Neural cell (in vitro differentiated cells): ENCODE results near the gene SLC35G1. TPM values are rescaled to one million over a fixed set of nuclear protein-coding genes. Genes with fewer than 3 reads are reported as not detected.

ENCODE experiments used
- H2AFZ ChIP-seq: fragments of 200-600, 300-800 bp; sonication (generic), shearing (Covaris generic); 2 replicates; pipeline ENCODE4 v1.6.0; 2014; ENCODE audit warnings: low read depth, mild to moderate bottlenecking, antibody characterized with exemption, low read length, moderate library complexity
- H3F3A ChIP-seq: fragments of 200-600 bp; shearing (Covaris generic); 2 replicates; pipeline ENCODE4 v1.6.1; 2016; ENCODE audit warnings: mild to moderate bottlenecking, moderate library complexity, mixed read lengths, antibody characterized with exemption, low read length; ENCODE audit not compliant: insufficient read depth, poor library complexity, severe bottlenecking
- H3K27ac ChIP-seq: fragments of 200-600, 300-800 bp; sonication (generic), shearing (Covaris generic); 2 replicates; pipeline ENCODE4 v1.5.1; 2014; ENCODE audit warnings: mild to moderate bottlenecking, low read length, moderate library complexity
- H3K27me3 ChIP-seq: fragments of 300-800, 200-600 bp; sonication (generic), shearing (Covaris generic); 2 replicates; pipeline ENCODE4 v1.6.0; 2014; ENCODE audit warnings: mild to moderate bottlenecking, low read depth, low read length, moderate library complexity; ENCODE audit not compliant: insufficient read depth
- H3K36me3 ChIP-seq: fragments of 300-800, 200-600 bp; sonication (generic), shearing (Covaris generic); 2 replicates; pipeline ENCODE4 v1.5.1; 2014; ENCODE audit warnings: mild to moderate bottlenecking, antibody characterized with exemption, low read length, moderate library complexity; ENCODE audit not compliant: insufficient read depth
- H3K4me2 ChIP-seq: fragments of 300-800, 200-600 bp; sonication (generic), shearing (Covaris generic); 2 replicates; pipeline ENCODE4 v1.6.0; 2014; ENCODE audit warnings: mild to moderate bottlenecking, low read length
- H3K4me3 ChIP-seq: fragments of 300-800, 200-600 bp; sonication (generic), shearing (Covaris generic); 2 replicates; pipeline ENCODE4 v1.5.1; 2014; ENCODE audit warnings: mild to moderate bottlenecking, low read length, moderate library complexity
- H3K79me2 ChIP-seq: fragments of 200-600 bp; shearing (Covaris generic); replicated peaks from 2 replicates; pipeline ENCODE4 v1.6.0; 2014; ENCODE audit warnings: mild to moderate bottlenecking, low read length, moderate library complexity; ENCODE audit not compliant: insufficient read depth
- H3K9ac ChIP-seq: fragments of 300-800, 200-600 bp; sonication (generic), shearing (Covaris generic); 2 replicates; pipeline ENCODE4 v1.6.1; 2016; ENCODE audit warnings: mild to moderate bottlenecking, low read length, mixed read lengths
- H3K9me2 ChIP-seq: fragments of 200-600 bp; shearing (Covaris generic); 2 replicates; pipeline ENCODE4 v1.6.1; 2016; ENCODE audit warnings: mild to moderate bottlenecking, low read length, mixed read lengths; ENCODE audit not compliant: insufficient read depth
- H3K9me3 ChIP-seq: fragments of 200-600, 300-800 bp; sonication (generic), shearing (Covaris generic); 2 replicates; pipeline ENCODE4 v1.6.1; 2016; ENCODE audit warnings: mild to moderate bottlenecking, mixed run types, low read length, moderate library complexity, mixed read lengths
- H4K20me1 ChIP-seq: fragments of 200-600 bp; shearing (Covaris generic); 2 replicates; pipeline ENCODE4 v1.6.1; 2016; ENCODE audit warnings: mild to moderate bottlenecking, mixed run types; ENCODE audit not compliant: insufficient read depth
- CTCF ChIP-seq: fragments of 450-650 bp; IDR thresholded peaks from 2 replicates; pipeline ENCODE4 v1.5.1; 2014; ENCODE audit warnings: antibody characterized with exemption, mild to moderate bottlenecking, moderate library complexity; ENCODE audit not compliant: poor library complexity, severe bottlenecking
- EP300 ChIP-seq: fragments of 450-650 bp; conservative IDR thresholded peaks from 2 replicates; pipeline ENCODE4 v1.6.1; 2014; ENCODE audit warnings: antibody characterized with exemption, mild to moderate bottlenecking, moderate library complexity; ENCODE audit not compliant: poor library complexity, severe bottlenecking
- EZH2 ChIP-seq: fragments of 200-600, 300-800 bp; shearing (Covaris generic), sonication (generic); IDR thresholded peaks from 2 replicates; pipeline ENCODE4 v1.6.1; 2014; ENCODE audit warnings: antibody characterized with exemption, low read length, borderline replicate concordance, mild to moderate bottlenecking; ENCODE audit not compliant: insufficient read depth, poor library complexity, severe bottlenecking
- MXI1 ChIP-seq: fragments of 450-650 bp; conservative IDR thresholded peaks from 2 replicates; pipeline ENCODE4 v1.6.1; 2014; ENCODE audit warnings: antibody characterized with exemption, mild to moderate bottlenecking; ENCODE audit not compliant: poor library complexity, severe bottlenecking
- POLR2AphosphoS5 ChIP-seq: IDR thresholded peaks from 2 replicates; pipeline ENCODE4 v1.6.1; 2012
- RAD21 ChIP-seq: fragments of 450-650 bp; conservative IDR thresholded peaks from 2 replicates; pipeline ENCODE4 v1.6.1; 2014; ENCODE audit warnings: antibody characterized with exemption, mild to moderate bottlenecking, moderate library complexity
- SMC3 ChIP-seq: fragments of 450-650 bp; conservative IDR thresholded peaks from 2 replicates; pipeline ENCODE4 v1.6.1; 2014; ENCODE audit warnings: antibody characterized with exemption, mild to moderate bottlenecking, moderate library complexity; ENCODE audit not compliant: poor library complexity
- TAF1 ChIP-seq: IDR thresholded peaks from 2 replicates; pipeline ENCODE4 v1.6.1; 2012; ENCODE audit warnings: low read depth
- polyA plus RNA-seq: library from polyadenylated mRNA; depleted of rRNA; stranded (reverse); fragments of >200 nt; gene quantifications from 2 replicates; pipeline ENCODE4 v1.2.3, GENCODE V29; 2014
- TF ChIP-seq, protein P1 (sequence below): IDR thresholded peaks from 2 replicates; pipeline ENCODE4 v1.6.1; 2012; ENCODE audit warnings: borderline replicate concordance

The SLC35G1 gene
- polyA plus RNA-seq, 1 donor from 2014 or later: 3.3 TPM

- TF ChIP-seq MXI1 (no peak), RAD21 (peak; percentile 82), SMC3 (peak; percentile 80), CTCF (peak; percentile 84), EZH2 (no peak), TAF1 (no peak), POLR2AphosphoS5 (no peak), EP300 (no peak)
- TF ChIP-seq, protein P1, sequence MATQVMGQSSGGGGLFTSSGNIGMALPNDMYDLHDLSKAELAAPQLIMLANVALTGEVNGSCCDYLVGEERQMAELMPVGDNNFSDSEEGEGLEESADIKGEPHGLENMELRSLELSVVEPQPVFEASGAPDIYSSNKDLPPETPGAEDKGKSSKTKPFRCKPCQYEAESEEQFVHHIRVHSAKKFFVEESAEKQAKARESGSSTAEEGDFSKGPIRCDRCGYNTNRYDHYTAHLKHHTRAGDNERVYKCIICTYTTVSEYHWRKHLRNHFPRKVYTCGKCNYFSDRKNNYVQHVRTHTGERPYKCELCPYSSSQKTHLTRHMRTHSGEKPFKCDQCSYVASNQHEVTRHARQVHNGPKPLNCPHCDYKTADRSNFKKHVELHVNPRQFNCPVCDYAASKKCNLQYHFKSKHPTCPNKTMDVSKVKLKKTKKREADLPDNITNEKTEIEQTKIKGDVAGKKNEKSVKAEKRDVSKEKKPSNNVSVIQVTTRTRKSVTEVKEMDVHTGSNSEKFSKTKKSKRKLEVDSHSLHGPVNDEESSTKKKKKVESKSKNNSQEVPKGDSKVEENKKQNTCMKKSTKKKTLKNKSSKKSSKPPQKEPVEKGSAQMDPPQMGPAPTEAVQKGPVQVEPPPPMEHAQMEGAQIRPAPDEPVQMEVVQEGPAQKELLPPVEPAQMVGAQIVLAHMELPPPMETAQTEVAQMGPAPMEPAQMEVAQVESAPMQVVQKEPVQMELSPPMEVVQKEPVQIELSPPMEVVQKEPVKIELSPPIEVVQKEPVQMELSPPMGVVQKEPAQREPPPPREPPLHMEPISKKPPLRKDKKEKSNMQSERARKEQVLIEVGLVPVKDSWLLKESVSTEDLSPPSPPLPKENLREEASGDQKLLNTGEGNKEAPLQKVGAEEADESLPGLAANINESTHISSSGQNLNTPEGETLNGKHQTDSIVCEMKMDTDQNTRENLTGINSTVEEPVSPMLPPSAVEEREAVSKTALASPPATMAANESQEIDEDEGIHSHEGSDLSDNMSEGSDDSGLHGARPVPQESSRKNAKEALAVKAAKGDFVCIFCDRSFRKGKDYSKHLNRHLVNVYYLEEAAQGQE: no peak
- H3K9me2 ChIP-seq: no peaks in the 10 kb centered on the region
- no peak overlapping the region for H3K27ac ChIP-seq
- H3K79me2 ChIP-seq: no peaks in the 10 kb centered on the region
- H4K20me1 ChIP-seq: no peaks in the 10 kb centered on the region
- H3K4me2 ChIP-seq: no peak overlapping the region
- H3K9me3 ChIP-seq: no peaks in the 10 kb centered on the region
- H3K27me3 ChIP-seq: no peaks in the 10 kb centered on the region
- H2AFZ ChIP-seq: no peak overlapping the region
- no peak overlapping the region for H3K4me3 ChIP-seq
- H3K36me3 ChIP-seq: no peaks in the 10 kb centered on the region
- no peak overlapping the region for H3K9ac ChIP-seq
- H3F3A ChIP-seq: no peaks in the 10 kb centered on the region
Observed at GRCh38 chr10:93916257-93917063, 22.7 kb downstream of the SLC35G1 start.

- Histone ChIP-seq H3F3A (no peaks in the 10 kb centered on the region), H3K9me3 (no peaks in the 10 kb centered on the region), H3K27me3 (no peaks in the 10 kb centered on the region), H3K36me3 (no peaks in the 10 kb centered on the region), H3K27ac (no peak overlapping the region), H4K20me1 (no peaks in the 10 kb centered on the region), H3K9ac (no peak overlapping the region), H2AFZ (no peak overlapping the region), H3K4me2 (no peak overlapping the region), H3K79me2 (no peaks in the 10 kb centered on the region), H3K9me2 (no peaks in the 10 kb centered on the region), H3K4me3 (no peak overlapping the region)
- TF ChIP-seq MXI1 (no peak), POLR2AphosphoS5 (no peak), TAF1 (no peak), EP300 (no peak), RAD21 (no peak), SMC3 (no peak), EZH2 (no peak), CTCF (no peak)
- TF ChIP-seq, protein P1: no peak
Observed at GRCh38 chr10:93917064-93917391, 23.2 kb downstream of the SLC35G1 start.
